Ovary (tissue), 9 donors: ENCODE results near the gene HORMAD1. TPM values are rescaled to one million over a fixed set of nuclear protein-coding genes. Genes with fewer than 3 reads are reported as not detected.

Experiments used
- DNase-seq, 5 donors: peaks; one replicate each; pipeline ENCODE4 v3.0.0-alpha.2; 2019 to 2020
- H3K27ac ChIP-seq, 2 donors: fragments of 200-600 bp; one replicate each; pipeline versions ENCODE4 v1.5.1 to v1.8.0; 2019 to 2022
- H3K27me3 ChIP-seq: fragments of 200-600 bp; one replicate; pipeline ENCODE4 v1.8.0; 2022
- H3K36me3 ChIP-seq: fragments of 200-600 bp; sonication (generic); one replicate; pipeline ENCODE4 v1.5.1; 2019
- H3K4me1 ChIP-seq: one replicate; pipeline ENCODE4 v1.8.1; 2013; ENCODE audit warnings: mild to moderate bottlenecking, moderate library complexity; ENCODE audit not compliant: insufficient read depth
- H3K4me3 ChIP-seq: fragments of 200-600 bp; sonication (generic); one replicate; pipeline ENCODE4 v1.5.1; 2017
- H3K9me3 ChIP-seq, 2 donors: fragments of 200-600 bp in 1 of 2; sonication (generic) in 1 of 2; one replicate each; pipeline versions ENCODE4 v1.5.1 to v1.8.1; 2013 to 2019; ENCODE audit warnings: mild to moderate bottlenecking in 1 of 2, moderate library complexity in 1 of 2
- CTCF ChIP-seq, 3 donors: fragments of 450-650 bp in 2 of 3; fragments of 200-600 bp in 1 of 3; IDR thresholded peaks; one replicate each; pipeline versions ENCODE4 v1.5.1 to v1.8.0; 2016 to 2022; ENCODE audit warnings: antibody characterized with exemption in 3 of 3, mild to moderate bottlenecking in 1 of 3
- EP300 ChIP-seq: sonication (generic); formaldehyde crosslinking; IDR thresholded peaks from one replicate; pipeline ENCODE4 v1.6.1; 2017; ENCODE audit warnings: antibody characterized with exemption
- POLR2A ChIP-seq: fragments of 450-650 bp; IDR thresholded peaks from one replicate; pipeline ENCODE4 v1.6.1; 2017; ENCODE audit warnings: antibody characterized with exemption, mild to moderate bottlenecking, moderate library complexity
- WGBS, 3 donors: extraction: QIAGEN DNeasy Blood & Tissue Kit in 1 of 3; methylation state at CpG; one replicate each; pipeline versions ENCODE4 v1.1.5 to v1.1.7; 2013 to 2017; 5-methylcytosine and 5-hydroxymethylcytosine counted together
- intact Hi-C, 4 donors: fragments of 100-400 bp; cut with DNase I; formaldehyde crosslinking; loops; one replicate each; pipeline versions ENCODE4 v1.11.0 to v1.15.1; 2022 to 2023
- polyA plus RNA-seq, 2 donors: library from polyadenylated mRNA; stranded (reverse); fragments of 200-250 nt in 1 of 2; fragments of 350-450 nt in 1 of 2; fragmentation: Illumina TruSeq in 1 of 2; extraction: RNeasy Lipid Tissue Mini Kit (QIAGEN cat#74804) in 1 of 2; gene quantifications; one replicate each; pipeline ENCODE4 v1.2.3, GENCODE V29; 2013 to 2014
- total RNA-seq, 7 donors: library from RNA; depleted of rRNA in 2 of 7; stranded (reverse); fragments of >200 nt in 2 of 7; fragmentation: NEBNext Ultra II Directional in 3 of 7; extraction: Animal tissue kit (Norgen Biotek cat#: 25700) in 3 of 7; gene quantifications; one replicate each; pipeline versions ENCODE4 v1.1.0 to v1.2.4, GENCODE V29; 2016 to 2023
- donor health status: DM: no; HTN: no; CAD: no; lungs with moderate emphysema.
- donor health status: DM: no; HTN: no; CAD: no.
- donor health status: Bipolar disorder and iron deficiency.
- donor health status: DM: yes; HTN: yes; CAD: no.
- donor health status: DM: no; HTN: no; CAD: no.
- donor health status: DM: yes; HTN: yes; CAD: no.

The HORMAD1 gene
- total and polyA plus RNA-seq, 9 donors, result 0.10 TPM; not detected in 8

GRCh38 chr1:150695561-150695960 lies 25.1 kb downstream of the HORMAD1 start:
- no peaks in the 10 kb centered on the region for H3K4me1 ChIP-seq
- H3K27ac ChIP-seq, result no peak overlapping the region
- no peak overlapping the region for H3K4me3 ChIP-seq
- intact Hi-C loops, result loop anchor here in 1 of 4 donors (10.0 kb wide), 1 partner anchor 141 kb away; no protein-coding TSS in a partner anchor
- H3K36me3 ChIP-seq, result no peaks in the 10 kb centered on the region
- H3K27me3 ChIP-seq, result no peaks in the 10 kb centered on the region
- no peak for DNase-seq
- no peaks in the 10 kb centered on the region for H3K9me3 ChIP-seq
- no peak for TF ChIP-seq CTCF (IDR thresholded peaks at IDR 0.05)
- TF ChIP-seq POLR2A, result no peak
- TF ChIP-seq EP300, result no peak
- WGBS, 3 donors, result 71 to 74% (median 72%) methylated on average over 4 of the region's 4 CpGs

GRCh38 chr1:150692720-150693119 lies 28.0 kb downstream of the HORMAD1 start:
- no peaks in the 10 kb centered on the region for H3K4me1 ChIP-seq
- WGBS, 3 donors, result 79 to 81% (median 80%) methylated on average over 3 of the region's 3 CpGs
- no peaks in the 10 kb centered on the region for H3K9me3 ChIP-seq
- intact Hi-C loops, result loop anchor here in 1 of 4 donors (10.0 kb wide), 1 partner anchor 138 kb away; no protein-coding TSS in a partner anchor
- DNase-seq, result no peak
- no peaks in the 10 kb centered on the region for H3K27me3 ChIP-seq
- H3K4me3 ChIP-seq, result no peak overlapping the region
- TF ChIP-seq POLR2A (no peak), CTCF (IDR thresholded peaks at IDR 0.05) (no peak), EP300 (no peak)
- no peak overlapping the region for H3K27ac ChIP-seq
- H3K36me3 ChIP-seq, result no peaks in the 10 kb centered on the region

DNA sequence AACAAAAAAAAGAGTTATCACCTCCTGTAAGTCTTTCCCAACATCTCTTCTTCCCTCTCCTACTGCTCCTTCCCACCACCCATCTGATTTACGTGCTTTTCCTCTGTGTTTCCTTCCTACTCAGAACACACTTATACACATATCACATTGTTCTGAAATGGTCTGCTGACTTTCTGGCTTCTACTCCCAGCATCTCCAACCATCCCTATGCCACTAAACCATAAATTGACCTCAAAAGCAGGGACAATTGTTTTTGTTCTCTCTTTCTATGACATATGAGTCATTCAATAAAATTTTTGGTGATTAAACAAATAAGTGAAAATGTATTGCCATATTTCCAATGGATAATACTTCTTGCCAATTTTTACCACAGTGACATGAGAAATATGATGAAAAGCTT lies 31.9 kb downstream of the HORMAD1 start:
- TF ChIP-seq POLR2A, result no peak
- no peak for TF ChIP-seq EP300
- no peak for TF ChIP-seq CTCF (IDR thresholded peaks at IDR 0.05)
- no peaks in the 10 kb centered on the region for H3K9me3 ChIP-seq
- no peaks in the 10 kb centered on the region for H3K36me3 ChIP-seq
- no peaks in the 10 kb centered on the region for H3K27me3 ChIP-seq
- intact Hi-C loops, result no loop called here
- H3K4me1 ChIP-seq, result no peaks in the 10 kb centered on the region
- no peak overlapping the region for H3K4me3 ChIP-seq
- 89 to 90% (median 89%) methylated on average over 1 of the region's 1 CpG for WGBS, 3 donors
- DNase-seq, result no peak
- no peak overlapping the region for H3K27ac ChIP-seq

GRCh38 chr1:150686275-150686674 lies 34.4 kb downstream of the HORMAD1 start:
- no peaks in the 10 kb centered on the region for H3K36me3 ChIP-seq
- H3K9me3 ChIP-seq, result no peaks in the 10 kb centered on the region
- H3K27me3 ChIP-seq, result no peaks in the 10 kb centered on the region
- H3K27ac ChIP-seq, result no peak overlapping the region
- H3K4me1 ChIP-seq, result no peaks in the 10 kb centered on the region
- H3K4me3 ChIP-seq, result no peak overlapping the region
- TF ChIP-seq EP300, result no peak
- no peak for TF ChIP-seq CTCF (IDR thresholded peaks at IDR 0.05)
- no peak for TF ChIP-seq POLR2A
- 91 to 95% (median 93%) methylated on average over 3 of the region's 3 CpGs for WGBS, 3 donors
- DNase-seq, result no peak
- intact Hi-C loops, result no loop called here
